ENCODE data around the gene NPAT. TPM values are rescaled to one million over a fixed set of nuclear protein-coding genes. Genes with fewer than 3 reads are reported as not detected.

The NPAT gene
- total and polyA plus RNA-seq, 9 of the 15 experiments (the other 6 are each of a cell fraction or from before 2014, with no cell fraction given), result 8.8 to 30.0 (median 22.1) TPM

DNA sequence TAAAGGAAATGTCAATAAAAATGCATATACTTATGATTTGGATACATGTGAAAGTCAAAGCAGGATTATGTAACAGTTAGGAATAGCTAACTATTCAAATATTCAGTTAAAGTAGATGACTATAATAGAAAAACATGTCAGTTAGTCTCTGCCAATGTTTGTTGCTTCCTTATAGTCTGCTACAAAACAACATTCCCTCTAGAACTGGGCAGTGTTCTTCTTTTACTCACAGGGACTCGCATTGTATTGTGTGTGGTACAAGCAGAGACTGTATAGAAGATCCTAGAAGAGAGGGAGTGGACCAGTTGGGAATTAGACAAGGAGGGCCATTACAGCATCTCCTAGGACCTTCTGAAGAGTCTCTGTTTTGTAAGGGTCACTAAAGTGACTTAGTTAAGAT is 90.4 kb downstream of the NPAT start:
- no peak for FAIRE-seq
- TF ChIP-seq ZNF282 (CRISPR knock-in tag; IDR thresholded peaks at IDR 0.05) (no peak), SMAD3 (CRISPR knock-in tag; conservative IDR thresholded peaks at IDR 0.05) (no peak), RUNX1 (IDR thresholded peaks at IDR 0.05; ENCODE audit: low read depth) (no peak), CHCHD3 (CRISPR knock-in tag; IDR thresholded peaks at IDR 0.05) (no peak), ZFX (CRISPR knock-in tag; IDR thresholded peaks at IDR 0.05) (no peak), CBX8 (IDR thresholded peaks at IDR 0.05; ENCODE audit: borderline replicate concordance, extremely low read depth, low read depth, low read length, poor library complexity, severe bottlenecking) (no peak), SPI1 (IDR thresholded peaks at IDR 0.05; ENCODE audit: borderline replicate concordance, low read depth, low read length) (no peak), PCBP1 (IDR thresholded peaks at IDR 0.05; ENCODE audit: low read depth, low read length, poor library complexity, severe bottlenecking) (no peak), MTA3 (IDR thresholded peaks at IDR 0.05; ENCODE audit: borderline replicate concordance) (no peak), NR4A1 (CRISPR knock-in tag; IDR thresholded peaks at IDR 0.05) (no peak), NR4A1 (tag; IDR thresholded peaks at IDR 0.05) (no peak), CHD4 (IDR thresholded peaks at IDR 0.05; ENCODE audit: insufficient read depth, insufficient replicate concordance, low read depth, low read length, poor library complexity, severe bottlenecking) (no peak), ZNF395 (CRISPR knock-in tag; IDR thresholded peaks at IDR 0.05) (no peak)
- TF ChIP-seq, protein P1, sequence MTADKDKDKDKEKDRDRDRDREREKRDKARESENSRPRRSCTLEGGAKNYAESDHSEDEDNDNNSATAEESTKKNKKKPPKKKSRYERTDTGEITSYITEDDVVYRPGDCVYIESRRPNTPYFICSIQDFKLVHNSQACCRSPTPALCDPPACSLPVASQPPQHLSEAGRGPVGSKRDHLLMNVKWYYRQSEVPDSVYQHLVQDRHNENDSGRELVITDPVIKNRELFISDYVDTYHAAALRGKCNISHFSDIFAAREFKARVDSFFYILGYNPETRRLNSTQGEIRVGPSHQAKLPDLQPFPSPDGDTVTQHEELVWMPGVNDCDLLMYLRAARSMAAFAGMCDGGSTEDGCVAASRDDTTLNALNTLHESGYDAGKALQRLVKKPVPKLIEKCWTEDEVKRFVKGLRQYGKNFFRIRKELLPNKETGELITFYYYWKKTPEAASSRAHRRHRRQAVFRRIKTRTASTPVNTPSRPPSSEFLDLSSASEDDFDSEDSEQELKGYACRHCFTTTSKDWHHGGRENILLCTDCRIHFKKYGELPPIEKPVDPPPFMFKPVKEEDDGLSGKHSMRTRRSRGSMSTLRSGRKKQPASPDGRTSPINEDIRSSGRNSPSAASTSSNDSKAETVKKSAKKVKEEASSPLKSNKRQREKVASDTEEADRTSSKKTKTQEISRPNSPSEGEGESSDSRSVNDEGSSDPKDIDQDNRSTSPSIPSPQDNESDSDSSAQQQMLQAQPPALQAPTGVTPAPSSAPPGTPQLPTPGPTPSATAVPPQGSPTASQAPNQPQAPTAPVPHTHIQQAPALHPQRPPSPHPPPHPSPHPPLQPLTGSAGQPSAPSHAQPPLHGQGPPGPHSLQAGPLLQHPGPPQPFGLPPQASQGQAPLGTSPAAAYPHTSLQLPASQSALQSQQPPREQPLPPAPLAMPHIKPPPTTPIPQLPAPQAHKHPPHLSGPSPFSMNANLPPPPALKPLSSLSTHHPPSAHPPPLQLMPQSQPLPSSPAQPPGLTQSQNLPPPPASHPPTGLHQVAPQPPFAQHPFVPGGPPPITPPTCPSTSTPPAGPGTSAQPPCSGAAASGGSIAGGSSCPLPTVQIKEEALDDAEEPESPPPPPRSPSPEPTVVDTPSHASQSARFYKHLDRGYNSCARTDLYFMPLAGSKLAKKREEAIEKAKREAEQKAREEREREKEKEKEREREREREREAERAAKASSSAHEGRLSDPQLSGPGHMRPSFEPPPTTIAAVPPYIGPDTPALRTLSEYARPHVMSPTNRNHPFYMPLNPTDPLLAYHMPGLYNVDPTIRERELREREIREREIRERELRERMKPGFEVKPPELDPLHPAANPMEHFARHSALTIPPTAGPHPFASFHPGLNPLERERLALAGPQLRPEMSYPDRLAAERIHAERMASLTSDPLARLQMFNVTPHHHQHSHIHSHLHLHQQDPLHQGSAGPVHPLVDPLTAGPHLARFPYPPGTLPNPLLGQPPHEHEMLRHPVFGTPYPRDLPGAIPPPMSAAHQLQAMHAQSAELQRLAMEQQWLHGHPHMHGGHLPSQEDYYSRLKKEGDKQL (CRISPR knock-in tag; IDR thresholded peaks at IDR 0.05; ENCODE audit: borderline replicate concordance), result no peak
- TF ChIP-seq, protein P2, sequence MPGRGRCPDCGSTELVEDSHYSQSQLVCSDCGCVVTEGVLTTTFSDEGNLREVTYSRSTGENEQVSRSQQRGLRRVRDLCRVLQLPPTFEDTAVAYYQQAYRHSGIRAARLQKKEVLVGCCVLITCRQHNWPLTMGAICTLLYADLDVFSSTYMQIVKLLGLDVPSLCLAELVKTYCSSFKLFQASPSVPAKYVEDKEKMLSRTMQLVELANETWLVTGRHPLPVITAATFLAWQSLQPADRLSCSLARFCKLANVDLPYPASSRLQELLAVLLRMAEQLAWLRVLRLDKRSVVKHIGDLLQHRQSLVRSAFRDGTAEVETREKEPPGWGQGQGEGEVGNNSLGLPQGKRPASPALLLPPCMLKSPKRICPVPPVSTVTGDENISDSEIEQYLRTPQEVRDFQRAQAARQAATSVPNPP (IDR thresholded peaks at IDR 0.05; ENCODE audit: borderline replicate concordance, insufficient read depth, insufficient read length), result no peak

More for the DNA sequence above, 90.4 kb downstream of the NPAT start:
- peaks cover 3% of the 10 kb centered on the region; the same call in 1 of the 2 replicates for H4K20me1 ChIP-seq (replicated peaks; ENCODE audit: control insufficient read depth, insufficient read depth, low read length)
- H3K79me2 ChIP-seq (ENCODE audit: control insufficient read depth, insufficient read depth, low read length), result peaks cover 19% of the 10 kb centered on the region
- no peaks in the 10 kb centered on the region for H3K27me3 ChIP-seq (ENCODE audit: control insufficient read depth in 2 of 2, insufficient read depth in 2 of 2, low read length in 2 of 2)
- H3K4me2 ChIP-seq (ENCODE audit: insufficient read depth, low read length), result no peak overlapping the region
- WGBS (ENCODE audit: insufficient coverage, low coverage, missing lambda C conversion rate), result 100% methylated on average over 1 of the region's 1 CpG
- POLR2A ChIA-PET, result no interaction called here
- H3K4me3 ChIP-seq, result no peak overlapping the region
- CTCF ChIA-PET (ENCODE audit: low intra/inter-chr PET ratio), result no interaction called here
- ATAC-seq (no peak), DNase-seq (ENCODE audit: extremely low read depth in 1 of 4, low spot score in 3 of 4) (no peak)
- no peaks in the 10 kb centered on the region for H3K9me1 ChIP-seq (ENCODE audit: control insufficient read depth, insufficient read depth, low read length)
- in situ Hi-C loops (cut with MboI), result no loop called here
- no peak overlapping the region for H2AFZ ChIP-seq (ENCODE audit: low read depth, low read length)
- no peaks in the 10 kb centered on the region for H3K9me3 ChIP-seq (replicated peaks; ENCODE audit: control insufficient read depth, insufficient read depth, low read depth, low read length)
- H3K4me1 ChIP-seq (replicated peaks in 1 of 2; ENCODE audit: control insufficient read depth in 2 of 2, insufficient read depth in 2 of 2, low read length in 2 of 2), result no peaks in the 10 kb centered on the region
- no peak overlapping the region for H3K27ac ChIP-seq (ENCODE audit: extremely low read depth, low read depth, low read length)
- H3K9ac ChIP-seq (ENCODE audit: insufficient read depth in 1 of 2, low read depth in 2 of 2, low read length in 2 of 2), result no peak overlapping the region
- intact Hi-C loops (cut with micrococcal nuclease), result no loop called here
- peaks cover 48% of the 10 kb centered on the region for H3K36me3 ChIP-seq (ENCODE audit: control insufficient read depth, insufficient read depth, low read length)
- no TSS peak for BruUV-seq (replicated peaks)

Measured in K562 (cell line).